Neural crest cell (in vitro differentiated cells): Measurements from ENCODE around the gene CHD9. TPM values are rescaled to one million over a fixed set of nuclear protein-coding genes. Genes with fewer than 3 reads are reported as not detected.
A peak's percentile ranks its signal among the peaks of the same experiment; 100 is the strongest.

ENCODE experiments used
- DNase-seq: peaks from one replicate; pipeline ENCODE4 v3.0.0; 2021; ENCODE audit warnings: low read depth, mixed read lengths, low spot score
- H3K27ac Mint-ChIP-seq: one replicate; pipeline ENCODE4 v1.8.0; 2021; ENCODE audit warnings: mild to moderate bottlenecking, mixed read lengths; ENCODE audit not compliant: unreplicated experiment
- H3K27me3 Mint-ChIP-seq: 2 replicates; pipeline ENCODE4 v1.8.0; 2021; ENCODE audit warnings: low read depth, mild to moderate bottlenecking, mixed read lengths
- H3K36me3 Mint-ChIP-seq: 2 replicates; pipeline ENCODE4 v1.8.0; 2021; ENCODE audit warnings: low read depth, mild to moderate bottlenecking, mixed read lengths
- H3K4me1 Mint-ChIP-seq: 2 replicates; pipeline ENCODE4 v1.8.0; 2021; ENCODE audit warnings: mixed read lengths
- H3K4me3 Mint-ChIP-seq: one replicate; pipeline ENCODE4 v1.8.0; 2021; ENCODE audit warnings: mild to moderate bottlenecking, mixed read lengths
- H3K9me3 Mint-ChIP-seq: 2 replicates; pipeline ENCODE4 v1.8.0; 2021; ENCODE audit warnings: mixed read lengths
- total RNA-seq: library from RNA; stranded (reverse); gene quantifications from 2 replicates; pipeline ENCODE4 v1.2.1, GENCODE V29; 2021
- TF ChIP-seq, protein P1 (sequence below): fragments of 200-600 bp; sonication (generic); conservative IDR thresholded peaks from 2 replicates; pipeline ENCODE4 v1.5.0; 2021; ENCODE audit warnings: antibody characterized with exemption, mild to moderate bottlenecking

The CHD9 gene
- total RNA-seq, 1 donor from 2014 or later = 76.0 TPM

DNA sequence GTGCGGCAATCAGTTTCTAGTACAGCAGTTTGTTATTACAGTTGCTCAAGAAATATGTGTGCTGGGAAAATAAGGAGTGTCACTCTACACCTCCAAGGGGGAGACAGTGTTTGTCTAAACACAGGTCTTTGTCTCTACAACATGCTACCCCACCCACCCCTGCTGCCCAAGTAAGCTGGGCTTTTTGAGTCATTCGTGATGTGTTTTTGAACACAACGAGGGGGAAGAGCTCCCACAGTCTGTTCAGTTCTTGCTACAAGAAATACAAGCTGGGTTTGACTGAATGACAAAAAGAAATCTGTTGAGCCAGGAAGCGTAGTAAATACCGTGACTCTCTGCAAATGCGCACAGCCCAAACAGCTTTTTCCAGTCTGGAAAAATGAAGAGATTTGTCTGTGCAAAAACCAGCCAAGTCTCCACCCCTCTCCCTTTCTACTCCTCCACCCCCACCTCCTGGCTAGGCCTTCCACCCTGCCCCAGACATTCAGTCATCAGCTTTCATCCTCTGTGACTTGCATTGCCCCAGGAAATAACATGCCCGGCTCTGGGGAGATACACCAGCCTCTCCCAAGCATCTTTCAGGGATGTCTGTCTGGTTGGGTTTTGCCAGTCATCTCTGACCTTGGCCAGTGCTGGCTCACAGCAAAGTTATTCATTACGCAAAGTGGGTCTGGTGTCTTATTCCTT, 25.7 kb downstream of the CHD9 start:
- TF ChIP-seq, protein P1, sequence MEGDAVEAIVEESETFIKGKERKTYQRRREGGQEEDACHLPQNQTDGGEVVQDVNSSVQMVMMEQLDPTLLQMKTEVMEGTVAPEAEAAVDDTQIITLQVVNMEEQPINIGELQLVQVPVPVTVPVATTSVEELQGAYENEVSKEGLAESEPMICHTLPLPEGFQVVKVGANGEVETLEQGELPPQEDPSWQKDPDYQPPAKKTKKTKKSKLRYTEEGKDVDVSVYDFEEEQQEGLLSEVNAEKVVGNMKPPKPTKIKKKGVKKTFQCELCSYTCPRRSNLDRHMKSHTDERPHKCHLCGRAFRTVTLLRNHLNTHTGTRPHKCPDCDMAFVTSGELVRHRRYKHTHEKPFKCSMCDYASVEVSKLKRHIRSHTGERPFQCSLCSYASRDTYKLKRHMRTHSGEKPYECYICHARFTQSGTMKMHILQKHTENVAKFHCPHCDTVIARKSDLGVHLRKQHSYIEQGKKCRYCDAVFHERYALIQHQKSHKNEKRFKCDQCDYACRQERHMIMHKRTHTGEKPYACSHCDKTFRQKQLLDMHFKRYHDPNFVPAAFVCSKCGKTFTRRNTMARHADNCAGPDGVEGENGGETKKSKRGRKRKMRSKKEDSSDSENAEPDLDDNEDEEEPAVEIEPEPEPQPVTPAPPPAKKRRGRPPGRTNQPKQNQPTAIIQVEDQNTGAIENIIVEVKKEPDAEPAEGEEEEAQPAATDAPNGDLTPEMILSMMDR = no peak
- peaks cover 13% of the 10 kb centered on the region for H3K36me3 Mint-ChIP-seq
- peak overlapping the region; percentile 52 for H3K4me3 Mint-ChIP-seq
- H3K9me3 Mint-ChIP-seq = peaks cover 3% of the 10 kb centered on the region
- no peak for DNase-seq
- peaks cover 38% of the 10 kb centered on the region for H3K4me1 Mint-ChIP-seq
- H3K27me3 Mint-ChIP-seq = no peaks in the 10 kb centered on the region
- H3K27ac Mint-ChIP-seq = peak overlapping the region; percentile 88

DNA sequence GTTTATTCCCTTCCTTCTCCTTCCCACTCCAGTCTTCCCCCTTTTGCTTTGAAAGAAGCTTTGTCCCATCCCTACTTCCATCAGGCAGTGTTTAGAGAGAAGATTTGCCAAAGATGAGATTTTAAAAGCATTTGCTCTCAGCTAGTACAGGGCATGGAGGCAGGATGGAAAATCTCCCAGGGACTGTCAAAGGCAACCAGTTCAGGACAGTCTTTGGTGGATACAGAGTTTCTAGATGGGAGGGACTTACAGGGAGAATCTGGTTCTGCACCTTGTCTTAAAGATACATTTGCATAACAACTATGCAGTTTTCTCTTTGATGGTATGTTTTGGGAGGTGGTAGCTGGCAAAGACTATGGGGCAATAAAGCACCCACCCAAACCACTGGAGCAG, 26.2 kb downstream of the CHD9 start:
- TF ChIP-seq, protein P1 = no peak
- Mint-ChIP-seq H3K27me3 (no peaks in the 10 kb centered on the region), H3K4me3 (peak overlapping the region; percentile 42), H3K27ac (peak overlapping the region; percentile 88), H3K36me3 (peaks cover 8% of the 10 kb centered on the region), H3K9me3 (no peaks in the 10 kb centered on the region), H3K4me1 (peaks cover 43% of the 10 kb centered on the region)
- no peak for DNase-seq

DNA sequence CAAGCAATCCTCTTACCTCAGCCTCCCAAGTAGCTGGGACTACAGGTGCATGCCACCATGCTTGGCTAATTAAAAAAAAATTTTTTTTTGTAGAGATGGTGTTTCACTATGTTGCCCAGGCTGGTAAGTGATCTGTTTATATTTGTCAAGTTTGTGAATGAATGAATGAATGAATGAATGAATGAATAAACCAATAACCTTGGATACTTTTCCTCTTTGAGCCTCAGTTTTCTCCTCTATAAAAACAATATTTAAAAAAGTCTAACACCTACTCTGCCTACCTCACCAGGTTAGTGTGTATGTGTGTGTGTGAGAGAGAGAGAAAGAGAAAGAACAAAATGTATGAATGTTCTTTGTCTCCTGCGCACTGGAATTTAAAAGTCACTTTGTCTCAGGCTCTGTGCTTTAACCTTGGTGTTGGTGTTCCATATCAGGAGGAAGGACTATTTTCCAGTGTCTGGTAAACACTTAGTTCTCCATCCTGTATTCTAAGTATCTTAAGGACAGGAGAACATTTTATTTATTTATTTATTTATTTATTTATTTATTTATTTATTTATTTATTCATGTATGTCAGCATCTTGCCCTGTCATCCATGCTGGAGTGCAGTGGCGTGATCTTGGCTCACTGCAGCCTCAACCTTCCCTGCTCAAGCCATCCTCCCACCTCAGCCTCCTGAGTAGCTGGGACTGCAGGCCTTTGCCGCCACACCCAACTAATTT, 27.1 kb downstream of the CHD9 start:
- H3K27ac Mint-ChIP-seq = no peak overlapping the region
- H3K9me3 Mint-ChIP-seq = no peaks in the 10 kb centered on the region
- no peaks in the 10 kb centered on the region for H3K27me3 Mint-ChIP-seq
- TF ChIP-seq, protein P1 = no peak
- DNase-seq = no peak
- peaks cover 8% of the 10 kb centered on the region for H3K36me3 Mint-ChIP-seq
- H3K4me1 Mint-ChIP-seq = peaks cover 46% of the 10 kb centered on the region
- no peak overlapping the region for H3K4me3 Mint-ChIP-seq

DNA sequence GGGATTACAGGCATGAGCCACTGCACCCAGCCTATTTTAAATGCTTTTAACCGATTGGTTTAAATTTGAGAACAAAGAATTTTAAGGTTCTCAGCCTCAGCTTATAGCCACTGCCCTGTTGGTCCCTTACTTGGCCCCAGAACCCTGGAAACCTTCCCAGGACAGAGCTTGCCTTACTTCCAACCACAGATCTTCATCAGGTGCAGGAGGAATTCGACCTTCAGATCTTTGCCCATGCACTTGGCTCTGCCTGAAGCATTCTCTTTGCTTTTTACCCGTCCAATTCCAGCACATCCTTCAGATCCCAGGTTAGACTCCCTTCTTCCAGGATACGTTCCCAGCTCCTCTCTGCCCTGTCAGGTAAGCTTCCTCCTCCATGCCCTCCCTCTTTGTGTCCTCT, 27.7 kb downstream of the CHD9 start:
- H3K4me3 Mint-ChIP-seq = no peak overlapping the region
- no peak for DNase-seq
- peaks cover 8% of the 10 kb centered on the region for H3K36me3 Mint-ChIP-seq
- TF ChIP-seq, protein P1 = no peak
- H3K9me3 Mint-ChIP-seq = no peaks in the 10 kb centered on the region
- H3K27me3 Mint-ChIP-seq = no peaks in the 10 kb centered on the region
- H3K4me1 Mint-ChIP-seq = peaks cover 48% of the 10 kb centered on the region
- H3K27ac Mint-ChIP-seq = no peak overlapping the region

DNA sequence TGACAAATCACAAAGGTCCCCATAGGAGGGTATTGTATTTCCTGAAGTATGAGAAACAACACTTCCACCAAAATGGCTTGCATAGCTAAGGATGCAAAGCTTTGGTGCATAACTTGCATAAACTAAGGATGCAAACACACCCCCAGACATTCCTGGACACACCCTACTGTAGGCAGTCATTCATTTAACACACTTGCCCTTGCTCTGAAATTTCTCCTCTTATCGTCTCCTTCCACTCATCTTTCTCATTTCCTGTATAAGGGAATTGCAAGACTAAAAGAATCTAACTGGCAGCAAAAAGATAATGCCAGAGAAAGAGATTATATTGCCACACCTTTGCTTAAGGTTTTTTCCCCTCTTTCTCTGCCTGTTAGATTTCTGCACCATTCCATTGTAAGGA, 28.3 kb downstream of the CHD9 start:
- Mint-ChIP-seq H3K4me3 (no peak overlapping the region), H3K27ac (no peak overlapping the region), H3K4me1 (peaks cover 46% of the 10 kb centered on the region), H3K36me3 (peaks cover 7% of the 10 kb centered on the region), H3K27me3 (no peaks in the 10 kb centered on the region), H3K9me3 (no peaks in the 10 kb centered on the region)
- no peak for DNase-seq
- TF ChIP-seq, protein P1 = no peak
